Endothelial cell of umbilical vein (primary cell): ENCODE results near the gene GABPB2. TPM values are rescaled to one million over a fixed set of nuclear protein-coding genes. Genes with fewer than 3 reads are reported as not detected.

Experiments used
- BruUV-seq: library from RNA; stranded (reverse); fragments of 400-500 nt; replicated peaks from 2 replicates; lab custom pipeline; 2021; lab: Mats Ljungman, UMichigan
- CTCF ChIA-PET: fragments of 300-600, 350-600 bp; sonication (Branson Sonifier 250); formaldehyde crosslinking; loops from one replicate; lab custom pipeline; 2021; ENCODE audit warnings: antibody characterized with exemption, inconsistent platforms; lab: Charles Lee
- POLR2A ChIA-PET: fragments of 300-600, 350-600 bp; sonication (Branson Sonifier 250); formaldehyde crosslinking; loops from one replicate; lab custom pipeline; 2021; ENCODE audit warnings: antibody characterized with exemption, inconsistent platforms; lab: Charles Lee
- DNase-seq: peaks from one replicate; pipeline ENCODE4 v3.0.0-alpha.2; 2011; ENCODE audit warnings: low read depth, low spot score
- FAIRE-seq: peaks from 2 replicates; lab custom pipeline; 2011; peaks lifted over from hg19 to GRCh38; lab: Jason Lieb, UNC
- H2AFZ ChIP-seq: 2 replicates; pipeline ENCODE4 v1.6.0; 2012; ENCODE audit warnings: low read depth, low read length, control low read depth, inconsistent platforms
- H3K27ac ChIP-seq: 2 replicates; pipeline ENCODE4 v1.5.1; 2011; ENCODE audit warnings: low read depth, mild to moderate bottlenecking, control low read depth, low read length, moderate library complexity; ENCODE audit not compliant: insufficient read depth
- H3K27me3 ChIP-seq, 2 experiments: 2 replicates each; pipeline versions ENCODE4 v1.6.0 to v1.6.1; 2011; ENCODE audit warnings: low read length in 2 of 2, mixed read lengths in 1 of 2; ENCODE audit not compliant: control insufficient read depth in 2 of 2, insufficient read depth in 2 of 2
- H3K36me3 ChIP-seq, 2 experiments: 2 replicates in 1 of 2; 3 replicates in 1 of 2; pipeline ENCODE4 v1.5.1; 2011; ENCODE audit warnings: low read length in 2 of 2, mild to moderate bottlenecking in 1 of 2, moderate library complexity in 1 of 2; ENCODE audit not compliant: control insufficient read depth in 2 of 2, insufficient read depth in 2 of 2; ENCODE audit errors: extremely low read depth in 1 of 2
- H3K4me1 ChIP-seq: 3 replicates; pipeline ENCODE4 v1.5.1; 2011; ENCODE audit warnings: mild to moderate bottlenecking, low read length; ENCODE audit not compliant: control insufficient read depth, insufficient read depth; ENCODE audit errors: extremely low read depth
- H3K4me2 ChIP-seq: 2 replicates; pipeline ENCODE4 v1.6.1; 2011; ENCODE audit warnings: low read length, control low read depth, mixed read lengths; ENCODE audit not compliant: insufficient read depth
- H3K4me3 ChIP-seq, 3 experiments: fragments of 200-600 bp in 1 of 3; sonication (generic), shearing (Covaris generic) in 1 of 3; replicated peaks in 1 of 3; 2 replicates each; pipeline ENCODE4 v1.5.1; 2011 to 2016; ENCODE audit warnings: control low read depth in 3 of 3, low read length in 3 of 3, mild to moderate bottlenecking in 2 of 3, inconsistent platforms in 1 of 3, low read depth in 1 of 3, moderate library complexity in 1 of 3; ENCODE audit not compliant: insufficient read depth in 1 of 3
- H3K79me2 ChIP-seq: 2 replicates; pipeline ENCODE4 v1.6.0; 2012; ENCODE audit warnings: low read length, inconsistent platforms; ENCODE audit not compliant: control insufficient read depth, insufficient read depth
- H3K9ac ChIP-seq: replicated peaks from 2 replicates; pipeline ENCODE3; 2011; ENCODE audit warnings: low read length, control low read depth; ENCODE audit not compliant: insufficient read depth; ENCODE audit errors: extremely low read depth
- H3K9me1 ChIP-seq: replicated peaks from 3 replicates; pipeline ENCODE4 v1.6.0; 2011; ENCODE audit warnings: mild to moderate bottlenecking, low read length; ENCODE audit not compliant: control insufficient read depth, insufficient read depth; ENCODE audit errors: extremely low read depth
- H3K9me3 ChIP-seq: replicated peaks from 2 replicates; pipeline ENCODE4 v1.5.1; 2012; ENCODE audit warnings: low read length, inconsistent platforms; ENCODE audit not compliant: control insufficient read depth, insufficient read depth
- H4K20me1 ChIP-seq: replicated peaks from 2 replicates; pipeline ENCODE3; 2011; ENCODE audit warnings: mild to moderate bottlenecking, low read length; ENCODE audit not compliant: control insufficient read depth, insufficient read depth; ENCODE audit errors: extremely low read depth
- CTCF ChIP-seq, 2 donors: IDR thresholded peaks; 1 replicate in 1 of 2; 2 replicates in 1 of 2; pipeline ENCODE4 v1.5.1; 2011; ENCODE audit warnings: low read length in 2 of 2, mild to moderate bottlenecking in 2 of 2, moderate library complexity in 2 of 2, control low read depth in 1 of 2, inconsistent platforms in 1 of 2, low read depth in 1 of 2; ENCODE audit not compliant: insufficient read depth in 1 of 2; ENCODE audit errors: extremely low read depth in 1 of 2
- EZH2 ChIP-seq: IDR thresholded peaks from 2 replicates; pipeline ENCODE4 v1.6.1; 2012; ENCODE audit warnings: borderline replicate concordance, low read depth, mild to moderate bottlenecking, moderate library complexity, low read length, inconsistent platforms; ENCODE audit not compliant: severe bottlenecking
- FOS ChIP-seq: IDR thresholded peaks from 2 replicates; pipeline ENCODE4 v1.6.1; 2011; ENCODE audit warnings: mild to moderate bottlenecking, low read length, moderate library complexity, borderline replicate concordance; ENCODE audit not compliant: insufficient read depth
- GATA2 ChIP-seq: IDR thresholded peaks from 2 replicates; pipeline ENCODE4 v1.7.0; 2011; ENCODE audit warnings: low read depth, mild to moderate bottlenecking, moderate library complexity, mixed read lengths, low read length; ENCODE audit not compliant: insufficient read length, insufficient read depth
- JUN ChIP-seq: IDR thresholded peaks from 2 replicates; pipeline ENCODE4 v1.6.1; 2011; ENCODE audit warnings: borderline replicate concordance, low read depth; ENCODE audit not compliant: insufficient read length, insufficient read depth
- MYC ChIP-seq: IDR thresholded peaks from one replicate; pipeline ENCODE4 v1.6.1; 2011; ENCODE audit warnings: mild to moderate bottlenecking, low read depth, low read length
- POLR2A ChIP-seq: IDR thresholded peaks from 2 replicates; pipeline ENCODE4 v1.6.1; 2012; ENCODE audit warnings: low read depth, mild to moderate bottlenecking, control low read depth, low read length
- POLR2AphosphoS5 ChIP-seq: IDR thresholded peaks from 2 replicates; pipeline ENCODE4 v1.6.1; 2012; ENCODE audit warnings: low read depth, mild to moderate bottlenecking, control low read depth, low read length, moderate library complexity; ENCODE audit not compliant: insufficient read depth
- dilution Hi-C: fragments of 300-500 bp; cut with MboI; formaldehyde crosslinking; loops from one replicate; pipeline ENCODE4 v1.15.0; 2019; ENCODE audit warnings: low sequenced_read_pairs; ENCODE audit not compliant: extremely low pct_ligation_motif_present
- intact Hi-C: fragments of 100-400 bp; cut with micrococcal nuclease; formaldehyde crosslinking; loops from one replicate; pipeline ENCODE4 v1.10.0; 2022
- polyA plus RNA-seq, 4 experiments: library from polyadenylated mRNA; depleted of rRNA in 3 of 4; stranded (reverse) in 3 of 4; unstranded in 1 of 4; fragments of >200 nt; gene quantifications; 2 replicates each; pipeline versions ENCODE4 v1.2.1 to v1.2.3, GENCODE V29; 2011 to 2012; ENCODE audit warnings: missing spikeins in 1 of 4
- total RNA-seq: library from RNA; stranded (reverse); gene quantifications from 2 replicates; pipeline ENCODE4 v1.2.3, GENCODE V29; 2021
- TF ChIP-seq, protein P1 (sequence below): IDR thresholded peaks from 2 replicates; pipeline ENCODE4 v1.6.1; 2011; ENCODE audit not compliant: insufficient read depth, insufficient read length

The GABPB2 gene
- total and polyA plus RNA-seq, 2 donors (not counting 3 experiments of a cell fraction or from before 2014, with no cell fraction given) = 2.6 to 4.3 TPM

- Histone ChIP-seq H3K27ac (no peak overlapping the region), H4K20me1 (peaks cover 9% of the 10 kb centered on the region), H3K36me3 (peaks cover 32 to 37% of the 10 kb centered on the region in 2 experiments), H2AFZ (no peak overlapping the region), H3K79me2 (peaks cover 53% of the 10 kb centered on the region), H3K9ac (no peak overlapping the region), H3K9me1 (no peaks in the 10 kb centered on the region), H3K9me3 (no peaks in the 10 kb centered on the region), H3K27me3 (no peaks in the 10 kb centered on the region), H3K4me2 (no peak overlapping the region), H3K4me3 (no peak overlapping the region), H3K4me1 (peaks cover 20% of the 10 kb centered on the region)
- POLR2A ChIA-PET = no interaction called here
- dilution Hi-C loops = no loop called here
- no peak for DNase-seq
- TF ChIP-seq MYC (no peak), GATA2 (no peak), POLR2AphosphoS5 (no peak), FOS (no peak), EZH2 (no peak), JUN (no peak), POLR2A (no peak), CTCF (IDR thresholded peaks at IDR 0.05; ENCODE audit: extremely low read depth in 1 of 2, insufficient read depth in 1 of 2, low read depth in 1 of 2, low read length in 2 of 2) (no peak)
- TF ChIP-seq, protein P1, sequence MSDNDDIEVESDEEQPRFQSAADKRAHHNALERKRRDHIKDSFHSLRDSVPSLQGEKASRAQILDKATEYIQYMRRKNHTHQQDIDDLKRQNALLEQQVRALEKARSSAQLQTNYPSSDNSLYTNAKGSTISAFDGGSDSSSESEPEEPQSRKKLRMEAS = no peak
- intact Hi-C loops = no loop called here
- CTCF ChIA-PET = no interaction called here
- BruUV-seq = no TSS peak
- FAIRE-seq = no peak
These were observed 15.5 kb upstream of the GABPB2 start for GRCh38 chr1:151054971-151055547.
